GM10248 (cell line): ENCODE data around the gene PRKAG3.

Experiments
- CTCF ChIA-PET: fragments of 300-600 bp; sonication (Branson Sonifier 250); formaldehyde crosslinking; extraction: SDS; loops from one replicate; lab custom pipeline; 2021; ENCODE audit warnings: antibody characterized with exemption; lab: Yijun Ruan, JAX
- POLR2A ChIA-PET: fragments of 350-650 bp; sonication (Branson Sonifier 250); formaldehyde crosslinking; extraction: SDS; loops from one replicate; lab custom pipeline; 2020; ENCODE audit warnings: antibody characterized with exemption; lab: Yijun Ruan, JAX
- DNase-seq: peaks from one replicate; pipeline ENCODE4 v3.0.0; 2012; ENCODE audit errors: extremely low spot score
- TF ChIP-seq, protein P1 (sequence below): IDR thresholded peaks from 2 replicates; pipeline ENCODE4 v1.5.1; 2012; ENCODE audit warnings: mild to moderate bottlenecking, low read depth; ENCODE audit errors: extremely low read depth, missing control alignments, control extremely low read depth

PRKAG3 gene

DNA sequence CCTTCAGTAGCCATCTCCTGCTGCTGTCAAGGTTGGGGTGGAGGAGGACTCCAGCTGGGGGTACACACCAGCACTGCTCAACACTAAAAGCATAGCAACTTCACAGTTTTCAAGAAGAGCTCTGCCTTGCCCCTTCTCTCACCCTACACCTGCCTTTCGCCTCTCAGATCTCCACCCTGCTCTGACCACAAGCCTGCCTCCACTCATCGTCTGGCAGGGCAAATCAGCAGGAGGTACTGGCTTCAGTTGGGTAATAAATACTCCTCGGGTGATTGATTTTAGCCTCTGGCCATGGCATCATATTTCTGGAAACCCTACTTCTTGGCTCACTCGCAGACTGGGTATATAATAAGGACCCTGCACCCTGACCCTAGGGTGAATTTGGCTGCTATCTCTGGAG, 3.1 kb upstream of the PRKAG3 start:
- DNase-seq = no peak
- ChIA-PET POLR2A (no interaction called here), CTCF (interaction anchor here (0.9 to 1.2 kb wide), 2 partner anchors 12 to 18 kb away, joined by 4 read pairs; no protein-coding TSS in a partner anchor)
- TF ChIP-seq, protein P1, sequence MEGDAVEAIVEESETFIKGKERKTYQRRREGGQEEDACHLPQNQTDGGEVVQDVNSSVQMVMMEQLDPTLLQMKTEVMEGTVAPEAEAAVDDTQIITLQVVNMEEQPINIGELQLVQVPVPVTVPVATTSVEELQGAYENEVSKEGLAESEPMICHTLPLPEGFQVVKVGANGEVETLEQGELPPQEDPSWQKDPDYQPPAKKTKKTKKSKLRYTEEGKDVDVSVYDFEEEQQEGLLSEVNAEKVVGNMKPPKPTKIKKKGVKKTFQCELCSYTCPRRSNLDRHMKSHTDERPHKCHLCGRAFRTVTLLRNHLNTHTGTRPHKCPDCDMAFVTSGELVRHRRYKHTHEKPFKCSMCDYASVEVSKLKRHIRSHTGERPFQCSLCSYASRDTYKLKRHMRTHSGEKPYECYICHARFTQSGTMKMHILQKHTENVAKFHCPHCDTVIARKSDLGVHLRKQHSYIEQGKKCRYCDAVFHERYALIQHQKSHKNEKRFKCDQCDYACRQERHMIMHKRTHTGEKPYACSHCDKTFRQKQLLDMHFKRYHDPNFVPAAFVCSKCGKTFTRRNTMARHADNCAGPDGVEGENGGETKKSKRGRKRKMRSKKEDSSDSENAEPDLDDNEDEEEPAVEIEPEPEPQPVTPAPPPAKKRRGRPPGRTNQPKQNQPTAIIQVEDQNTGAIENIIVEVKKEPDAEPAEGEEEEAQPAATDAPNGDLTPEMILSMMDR = no peak

DNA sequence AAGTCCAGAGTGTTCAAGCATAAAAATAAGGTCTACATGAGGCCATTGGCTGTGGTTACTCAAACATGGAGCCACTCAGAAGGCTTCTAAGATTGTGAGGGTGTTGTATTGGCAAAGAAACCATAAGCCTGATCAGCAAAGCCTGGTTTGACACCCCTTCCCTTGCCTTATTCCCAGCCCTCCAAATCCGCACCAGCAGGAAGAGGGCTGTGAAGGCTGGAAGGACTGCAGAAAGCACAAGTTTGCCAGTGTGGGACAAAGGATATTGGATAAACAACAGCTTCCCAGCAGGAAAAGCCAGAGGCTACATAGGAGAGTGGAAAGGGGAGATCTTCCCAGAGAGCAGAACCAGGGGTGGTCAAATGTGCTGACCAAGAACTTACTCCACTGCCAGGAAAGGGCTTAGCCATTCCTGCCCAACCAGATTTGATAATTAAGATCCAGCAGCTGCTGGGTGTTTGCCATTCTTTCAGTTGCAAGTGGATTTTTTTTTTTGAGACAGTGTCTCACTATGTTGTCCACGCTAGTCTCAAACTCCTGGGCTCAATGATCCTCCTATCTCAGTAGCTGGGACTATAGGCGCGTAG, 1.5 kb upstream of the PRKAG3 start:
- CTCF ChIA-PET = interaction anchor here (2.6 kb wide), 1 partner anchor 15 kb away, joined by 9 read pairs; no protein-coding TSS in a partner anchor
- TF ChIP-seq, protein P1 = no peak
- POLR2A ChIA-PET = no interaction called here
- no peak for DNase-seq

DNA sequence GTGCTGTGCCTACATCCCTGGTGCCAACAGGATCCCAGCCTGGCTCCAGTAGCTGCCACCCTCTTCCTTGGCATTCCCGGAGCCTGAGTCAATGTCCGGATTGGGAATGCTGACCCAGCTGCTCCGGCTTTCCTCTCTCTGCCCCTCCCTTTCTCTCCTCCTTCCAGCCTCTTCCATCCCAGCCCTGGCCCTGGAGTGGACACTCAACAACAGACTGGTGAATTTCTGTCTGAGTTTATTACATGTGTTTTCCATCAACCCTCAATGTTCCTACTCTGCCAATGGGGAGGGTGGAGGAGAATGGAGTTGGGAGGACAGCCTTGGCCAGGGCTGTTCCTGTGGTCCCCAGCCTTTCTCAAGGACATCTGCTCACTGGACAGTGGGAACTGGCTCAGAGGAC, 917 bp upstream of the PRKAG3 start:
- POLR2A ChIA-PET = no interaction called here
- no peak for DNase-seq

DNA sequence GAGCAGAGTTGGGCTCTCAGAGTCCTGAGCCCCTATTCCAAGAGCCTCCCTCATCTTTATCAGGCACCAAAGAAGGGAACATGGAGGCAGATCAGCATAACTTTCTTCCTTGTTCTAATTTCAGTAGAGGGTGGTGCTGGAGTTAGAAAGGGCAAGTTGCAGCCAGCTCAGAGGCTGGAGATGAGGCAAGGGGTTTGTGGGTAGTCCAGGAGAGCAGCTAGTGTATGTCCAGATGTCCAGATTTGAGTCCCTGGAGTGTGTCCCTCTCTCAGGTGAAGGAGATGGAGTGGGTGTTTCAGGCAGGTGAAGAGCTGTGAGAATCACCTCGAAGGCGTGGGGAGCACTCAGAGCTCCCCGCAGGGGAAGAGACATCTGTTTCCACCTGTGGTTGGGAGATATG, 478 bp upstream of the PRKAG3 start:
- POLR2A ChIA-PET = no interaction called here
- TF ChIP-seq, protein P1 = no peak
- DNase-seq = no peak
- CTCF ChIA-PET = interaction anchor here (2.6 kb wide), 1 partner anchor 16 kb away, joined by 9 read pairs; no protein-coding TSS in a partner anchor

More for the DNA sequence above, 917 bp upstream of the PRKAG3 start:
- TF ChIP-seq, protein P1 = no peak
- CTCF ChIA-PET = interaction anchor here (2.6 kb wide), 1 partner anchor 15 kb away, joined by 9 read pairs; no protein-coding TSS in a partner anchor

DNA sequence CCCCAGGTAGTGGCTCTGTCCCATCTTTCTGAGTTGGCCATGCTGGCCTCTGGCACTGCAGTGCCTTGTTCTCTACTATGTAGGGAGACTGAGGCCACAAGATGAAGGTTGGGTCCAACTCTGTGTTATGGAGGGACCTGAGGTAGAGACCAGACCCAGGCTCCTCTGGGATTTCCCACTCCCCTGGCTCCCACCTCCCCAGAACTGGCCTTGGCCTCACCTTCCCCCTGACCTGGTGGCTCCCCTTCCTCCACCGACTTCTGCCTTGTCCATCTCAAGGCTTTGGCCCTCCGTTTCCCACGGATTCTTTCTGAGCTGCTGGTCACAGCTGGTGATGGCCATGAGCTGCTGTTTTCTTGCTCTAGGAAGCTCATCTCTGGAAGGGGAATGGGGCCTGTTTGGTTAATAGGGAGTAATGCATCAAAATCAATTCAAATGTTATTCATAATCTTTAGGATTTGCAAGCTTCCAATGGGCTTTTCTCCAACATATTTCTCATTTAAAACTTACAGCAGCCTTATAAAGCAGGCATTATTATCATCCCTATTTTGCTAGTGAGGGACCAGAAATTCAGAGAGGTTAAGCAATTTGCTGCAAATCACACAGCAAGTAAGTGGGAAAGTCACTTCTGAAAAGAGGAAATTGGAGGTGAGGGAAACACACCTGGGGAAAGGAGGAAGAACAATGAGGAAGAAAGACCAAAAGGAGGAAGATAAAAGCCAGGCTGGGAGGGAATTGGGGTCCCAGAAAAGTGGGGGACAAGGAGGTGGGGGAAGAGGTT, 887 bp downstream of the PRKAG3 start:
- no peak for DNase-seq
- TF ChIP-seq, protein P1 = no peak
- POLR2A ChIA-PET = no interaction called here
- CTCF ChIA-PET = interaction anchor here (1.4 kb wide), 1 partner anchor 17 kb away, joined by 4 read pairs; no protein-coding TSS in a partner anchor

DNA sequence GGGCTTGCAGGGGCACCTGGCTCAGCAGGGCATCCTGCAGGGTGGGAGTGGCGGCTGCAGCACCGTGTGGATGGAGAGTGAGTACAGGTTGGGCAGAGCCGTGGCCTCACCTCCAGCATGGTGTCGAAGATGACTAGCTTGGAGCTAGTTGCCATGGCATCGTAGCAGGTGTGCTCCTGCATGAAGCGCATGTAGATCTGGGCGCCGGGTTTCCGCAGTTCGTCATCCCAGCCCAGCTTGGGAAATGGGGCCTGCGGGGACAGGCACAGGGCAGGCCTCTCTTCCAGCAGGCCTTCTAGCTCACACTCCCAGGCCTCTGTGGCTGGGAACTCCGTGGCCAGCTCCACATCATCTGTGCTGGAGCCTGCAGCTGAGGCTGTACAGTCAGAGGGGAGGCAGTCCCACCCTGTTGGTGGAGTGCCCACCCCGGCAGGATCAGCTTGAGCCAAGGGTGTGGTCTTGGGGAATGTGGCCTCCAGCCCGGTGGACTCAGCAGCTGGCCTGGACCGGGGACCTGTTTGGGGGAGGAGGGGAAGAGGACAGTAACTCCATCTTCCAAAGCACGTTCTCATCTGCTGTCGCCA, 1.6 kb downstream of the PRKAG3 start:
- TF ChIP-seq, protein P1 = no peak
- ChIA-PET POLR2A (no interaction called here), CTCF (interaction anchor here (1.1 to 1.4 kb wide), 3 partner anchors 9 to 18 kb away, joined by 3 to 6 read pairs (median 4); no protein-coding TSS in a partner anchor)
- DNase-seq = no peak
